Stimulated activated CD4-positive, alpha-beta T cell treated with anti-CD3 and anti-CD28 coated beads, Interleukin-12 subunit alpha, Interleukin-12 subunit beta, amount 100 ng/mL, for 48 hours (primary cell): ENCODE data around the gene ACVR2A.

ENCODE experiments used
- DNase-seq, 3 donors: peaks; one replicate each; pipeline ENCODE4 v3.0.0-alpha.2; 2020; ENCODE audit warnings: low read depth in 2 of 3, low spot score in 1 of 3

ACVR2A gene

GRCh38 chr2:147854557-147855134 is 9.8 kb downstream of the ACVR2A start:
- no peak for DNase-seq

GRCh38 chr2:147855316-147855715 is 10.5 kb downstream of the ACVR2A start:
- no peak for DNase-seq

GRCh38 chr2:147855977-147856376 is 11.1 kb downstream of the ACVR2A start:
- no peak for DNase-seq

GRCh38 chr2:147860009-147860408 is 15.2 kb downstream of the ACVR2A start:
- no peak for DNase-seq

GRCh38 chr2:147862859-147863516 is 18.2 kb downstream of the ACVR2A start:
- DNase-seq = no peak

- DNase-seq = no peak
Measured at GRCh38 chr2:147863835-147864234, 19.0 kb downstream of the ACVR2A start.

GRCh38 chr2:147865560-147865959 is 20.7 kb downstream of the ACVR2A start:
- no peak for DNase-seq

- DNase-seq = no peak
Measured at GRCh38 chr2:147867050-147867449, 22.2 kb downstream of the ACVR2A start.

GRCh38 chr2:147869934-147870333 is 25.1 kb downstream of the ACVR2A start:
- DNase-seq = no peak

- DNase-seq = no peak
Measured at GRCh38 chr2:147872967-147873366, 28.1 kb downstream of the ACVR2A start.

GRCh38 chr2:147873859-147874483 is 29.1 kb downstream of the ACVR2A start:
- DNase-seq = no peak

GRCh38 chr2:147879846-147880245 is 35.0 kb downstream of the ACVR2A start:
- no peak for DNase-seq

- DNase-seq = no peak
Measured at GRCh38 chr2:147882631-147883030, 37.8 kb downstream of the ACVR2A start.

- no peak for DNase-seq
Measured at GRCh38 chr2:147884830-147885229, 40.0 kb downstream of the ACVR2A start.

GRCh38 chr2:147886136-147886535 is 41.3 kb downstream of the ACVR2A start:
- DNase-seq = no peak

- no peak for DNase-seq
Measured at GRCh38 chr2:147888680-147889079, 43.9 kb downstream of the ACVR2A start.

GRCh38 chr2:147904051-147904450 is 59.2 kb downstream of the ACVR2A start:
- no peak for DNase-seq

- no peak for DNase-seq
Measured at GRCh38 chr2:147909178-147909577, 64.3 kb downstream of the ACVR2A start.

GRCh38 chr2:147910990-147911473 is 66.2 kb downstream of the ACVR2A start:
- DNase-seq = peak in 1 of 3 donors; percentile 49

GRCh38 chr2:147913701-147914480 is 69.1 kb downstream of the ACVR2A start:
- no peak for DNase-seq

- DNase-seq = no peak
Measured at GRCh38 chr2:147916067-147916466, 71.2 kb downstream of the ACVR2A start.

- DNase-seq = no peak
Measured at GRCh38 chr2:147916723-147917122, 71.9 kb downstream of the ACVR2A start.
